Left cardiac atrium (tissue), 4 donors: ENCODE measurements around the gene PROK2. TPM values are rescaled to one million over a fixed set of nuclear protein-coding genes. Genes with fewer than 3 reads are reported as not detected.

ENCODE experiments used
- ATAC-seq, 2 donors: fragments of 200-7000 bp; cut with Tn5 transposase; one replicate each; pipeline ENCODE4 v1.9.1; 2020; ENCODE audit warnings: mild to moderate bottlenecking in 2 of 2, moderate library complexity in 2 of 2
- DNase-seq: peaks from one replicate; pipeline ENCODE4 v3.0.0-alpha.2; 2020
- intact Hi-C, 2 donors: fragments of 100-400 bp; cut with DNase I; formaldehyde crosslinking; loops; one replicate each; pipeline versions ENCODE4 v1.14.1 to v1.15.1; 2022 to 2023
- total RNA-seq, 2 donors: library from RNA; stranded (reverse); fragmentation: NEBNext Ultra II Directional; extraction: Animal tissue kit (Norgen Biotek cat#: 25700); gene quantifications; one replicate each; pipeline ENCODE4 v1.2.1, GENCODE V29; 2021
- donor health status: DM: no; HTN: yes; CAD: no.
- donor health status: DM: no; HTN: yes; CAD: no; lungs with severe emphysema.
- donor health status: DM: yes; HTN: yes; CAD: no.
- donor health status: Dilated cardiomyopathy.

Gene PROK2
- total RNA-seq, 2 donors from 2014 or later: 0.37 to 0.94 TPM

DNA sequence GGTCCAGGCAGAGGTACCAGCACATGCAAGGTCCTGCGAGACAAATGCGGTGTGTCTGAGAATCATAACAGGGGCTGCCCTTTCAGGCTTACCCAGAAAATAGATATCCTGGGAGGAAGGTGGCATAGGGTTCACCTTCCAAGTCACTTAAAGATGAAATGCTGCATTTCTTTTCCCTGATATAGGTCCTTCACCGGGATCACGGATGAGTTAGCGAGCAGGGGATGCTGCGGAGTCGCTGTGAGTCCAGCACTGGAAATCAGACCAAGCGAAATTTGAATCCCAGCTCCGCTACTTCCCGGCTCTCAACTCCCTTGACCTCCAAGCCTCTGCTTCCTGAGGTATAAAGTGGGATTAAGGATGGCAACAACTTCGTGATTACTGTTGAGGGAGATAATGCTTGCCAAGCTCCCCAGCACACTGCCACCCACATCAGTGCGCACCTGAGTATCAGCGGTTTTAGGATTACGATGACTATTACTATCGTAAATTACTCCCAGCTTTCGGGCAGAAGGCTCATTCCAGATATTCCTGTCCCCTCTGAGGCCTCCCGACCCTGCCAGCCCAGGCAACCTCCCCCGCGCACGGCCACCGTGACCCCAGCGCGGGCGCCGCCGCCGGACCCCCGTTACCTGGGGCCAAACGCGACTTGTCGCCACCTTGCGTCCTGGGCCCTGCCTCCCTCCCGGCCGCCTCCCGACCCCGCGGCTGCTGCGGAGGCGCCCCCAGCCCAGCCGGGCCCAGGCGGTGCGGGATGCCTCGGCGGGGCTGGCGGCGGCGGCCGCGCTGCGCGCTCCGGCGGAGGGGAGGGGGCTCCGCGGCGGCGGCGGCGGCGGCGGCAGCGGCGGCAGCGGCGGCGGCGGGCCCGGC is 31.9 kb downstream of the PROK2 start:
- ATAC-seq (no peak), DNase-seq (no peak)
- intact Hi-C loops: no loop called here

DNA sequence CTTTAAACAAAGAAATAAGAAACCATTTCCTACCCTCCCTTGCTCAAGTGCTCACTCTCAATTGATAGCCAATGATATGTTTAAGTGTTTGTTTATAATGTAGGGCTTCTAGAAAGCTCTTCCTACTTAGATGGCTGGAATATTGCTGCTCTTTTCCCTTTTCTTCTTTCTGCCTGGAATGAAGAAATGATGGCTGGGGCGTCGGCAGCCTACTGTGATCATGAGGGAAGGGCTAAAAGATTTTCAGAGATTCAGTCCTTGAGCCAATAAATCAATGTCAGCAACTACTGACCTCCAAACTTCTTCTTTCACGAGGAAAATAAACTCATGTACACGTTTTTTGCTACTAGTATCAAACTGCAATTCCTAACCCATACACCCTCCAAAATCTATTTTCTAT is 33.3 kb downstream of the PROK2 start:
- intact Hi-C loops: no loop called here
- ATAC-seq: no peak

GRCh38 chr3:71744738-71745137 is 40.2 kb downstream of the PROK2 start:
- intact Hi-C loops: no loop called here
- ATAC-seq (no peak), DNase-seq (no peak)

More for the DNA sequence above, 33.3 kb downstream of the PROK2 start:
- no peak for DNase-seq

- intact Hi-C loops: no loop called here
- no peak for DNase-seq
- ATAC-seq: no peak
These were observed 42.3 kb downstream of the PROK2 start for GRCh38 chr3:71742621-71743020.

DNA sequence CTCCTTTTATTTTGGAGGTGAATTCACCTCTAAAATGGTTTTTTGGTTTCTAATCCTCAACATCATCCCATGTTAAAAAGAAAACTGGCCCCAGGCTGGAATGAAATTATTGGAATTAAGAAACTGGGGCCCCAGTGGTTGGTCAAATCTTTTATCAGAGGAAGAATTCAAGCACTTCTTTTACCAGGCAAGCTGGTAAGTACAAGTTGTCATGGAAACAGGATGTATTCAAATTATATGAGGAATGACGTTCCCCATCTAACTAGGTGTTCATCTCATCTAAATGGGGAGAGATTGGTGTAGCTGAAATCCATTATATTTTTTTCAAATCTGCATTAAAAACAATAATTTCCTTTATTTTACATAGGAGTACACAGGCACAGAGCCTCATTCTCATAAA is 50.1 kb downstream of the PROK2 start:
- no peak for ATAC-seq
- intact Hi-C loops: no loop called here
- no peak for DNase-seq

- intact Hi-C loops: no loop called here
- ATAC-seq: no peak
- no peak for DNase-seq
These were observed 51.6 kb downstream of the PROK2 start for GRCh38 chr3:71733319-71733718.

- DNase-seq (no peak), ATAC-seq (no peak)
- intact Hi-C loops: no loop called here
These were observed 52.3 kb downstream of the PROK2 start for GRCh38 chr3:71732637-71733036.

DNA sequence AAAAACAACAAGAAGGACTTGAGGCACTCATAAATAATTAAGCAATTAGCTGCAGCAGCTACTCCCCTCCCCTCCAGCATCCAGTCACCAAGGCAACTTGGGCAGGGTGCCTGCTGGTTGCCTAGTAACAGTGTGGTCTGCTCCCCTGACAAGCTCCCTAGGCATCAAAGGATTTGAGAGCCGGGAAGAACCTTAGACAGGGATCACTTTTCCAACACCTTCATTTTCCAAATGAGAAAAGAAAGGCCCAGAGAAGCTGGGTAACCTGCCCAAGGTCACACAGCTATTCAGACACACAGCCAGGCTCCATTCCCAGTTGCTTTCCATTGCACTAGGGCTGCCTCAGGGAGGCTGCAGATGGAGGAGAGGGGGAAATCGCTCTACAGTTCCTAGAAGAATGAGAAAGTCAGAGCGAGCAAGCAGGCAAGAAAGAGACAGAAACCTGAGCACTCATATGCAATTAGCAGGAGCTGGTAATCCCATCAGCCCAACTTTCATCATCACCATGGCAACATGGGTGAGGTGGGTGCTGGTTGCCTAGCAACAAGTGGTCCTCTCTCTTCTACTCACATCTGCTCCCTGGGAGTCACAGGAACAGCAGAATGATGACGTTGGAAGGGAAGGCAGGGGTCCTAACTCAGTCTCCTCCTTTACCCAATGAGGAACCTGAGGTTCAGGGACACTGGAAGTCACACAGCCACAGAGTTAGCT is 56.2 kb downstream of the PROK2 start:
- no peak for ATAC-seq
- no peak for DNase-seq
- intact Hi-C loops: no loop called here

- no peak for DNase-seq
- intact Hi-C loops: no loop called here
- no peak for ATAC-seq
These were observed 58.8 kb downstream of the PROK2 start for GRCh38 chr3:71726146-71726545.

- DNase-seq: peak; percentile 38
- peak; percentile 61 to 71 for ATAC-seq
- intact Hi-C loops: no loop called here
These were observed 59.5 kb downstream of the PROK2 start, which contains the start of gene EIF4E3 for GRCh38 chr3:71725271-71725991. Gene EIF4E3 (minus strand): TSS chr3:71725402. CDS start chr3:71725367, 35 bp downstream.

- peak; percentile 54 for DNase-seq
- intact Hi-C loops: no loop called here
- ATAC-seq: peak; percentile 65 to 70
These were observed 60.2 kb downstream of the PROK2 start for GRCh38 chr3:71724584-71725270.

DNA sequence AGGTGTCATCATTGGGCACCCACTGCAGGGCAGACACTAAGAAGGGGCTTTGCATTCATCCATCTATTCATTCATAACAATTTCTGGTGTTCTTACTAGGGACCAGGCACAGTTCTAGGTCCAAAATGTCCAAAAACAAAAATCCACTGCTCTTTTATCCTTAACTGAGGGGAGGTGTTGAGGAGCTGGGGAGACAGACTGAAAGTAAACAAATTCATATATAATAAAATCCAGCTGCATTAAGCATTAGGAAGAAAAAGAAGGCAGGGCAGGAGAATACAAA is 60.8 kb downstream of the PROK2 start:
- intact Hi-C loops: no loop called here
- DNase-seq: no peak
- ATAC-seq: no peak

DNA sequence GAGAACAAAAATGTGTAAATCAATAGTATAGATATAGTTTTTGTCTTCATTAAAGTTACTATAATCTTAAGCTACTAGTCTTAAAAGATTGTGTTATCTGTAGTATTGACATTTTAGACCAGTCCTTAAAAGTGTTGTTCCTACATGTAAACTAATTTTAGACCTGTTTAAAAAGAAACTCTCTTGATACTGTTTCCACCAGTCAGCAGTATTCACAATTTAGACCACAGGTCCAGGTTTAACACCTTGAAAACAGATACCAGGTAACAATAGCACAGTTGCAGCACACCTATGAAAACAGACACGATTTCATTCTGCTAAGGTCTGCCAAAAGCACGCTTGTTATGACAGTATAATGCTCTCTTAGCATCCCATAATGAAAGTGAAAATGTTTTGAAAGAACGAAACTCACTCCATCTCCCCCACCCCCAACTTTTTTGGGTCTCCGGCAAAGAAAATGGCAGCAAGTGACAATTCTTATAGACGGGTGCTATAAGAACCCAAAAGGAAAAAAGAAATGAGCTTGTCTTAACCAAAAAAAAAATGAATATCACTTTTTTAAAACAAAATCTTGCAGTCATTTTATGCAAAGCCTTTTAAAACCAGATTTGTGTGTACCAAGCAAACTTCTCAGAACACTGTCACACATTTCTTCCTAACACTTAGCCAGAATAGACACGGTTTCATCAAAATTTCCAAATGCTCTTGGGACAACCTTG is 61.3 kb downstream of the PROK2 start:
- intact Hi-C loops: no loop called here
- ATAC-seq (no peak), DNase-seq (no peak)

- intact Hi-C loops: no loop called here
- ATAC-seq: no peak
- no peak for DNase-seq
These were observed 62.3 kb downstream of the PROK2 start for GRCh38 chr3:71722693-71723092.

Other genes with a start within 250 kb of the PROK2 start
- gene FOXP1, start 201.4 kb downstream of the PROK2 start, total RNA-seq: 10 to 100 TPM; 42.1 to 50.0 TPM
- 10 to 100 TPM; 40.0 to 45.8 TPM for gene EIF4E3, start 59.7 kb downstream of the PROK2 start, total RNA-seq
- 1 to 10 TPM; 2.3 to 3.9 TPM for gene GPR27, start 31.3 kb downstream of the PROK2 start, total RNA-seq